ENCODE measurements around the gene NDUFA8.

The NDUFA8 gene

DNA sequence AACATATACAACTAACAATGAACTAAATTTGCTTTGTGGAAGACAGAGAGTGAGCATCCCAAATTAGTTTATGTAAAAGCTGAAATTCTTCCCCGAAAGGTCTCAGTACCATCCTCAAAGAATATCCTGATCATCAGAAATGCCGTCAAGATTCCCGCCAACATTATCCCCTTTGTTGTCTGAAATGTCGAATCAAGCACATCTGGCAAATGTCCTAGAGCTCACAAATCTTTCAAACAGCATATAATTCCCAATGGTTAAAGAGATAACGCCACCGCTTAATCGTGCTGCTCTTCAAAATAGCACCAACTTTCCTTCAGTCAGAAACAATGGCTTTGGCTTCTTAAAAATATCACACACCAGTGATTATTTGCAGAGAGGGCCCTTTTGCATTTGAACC, 23.9 kb upstream of the NDUFA8 start:
- DNase-seq: no peak

DNA sequence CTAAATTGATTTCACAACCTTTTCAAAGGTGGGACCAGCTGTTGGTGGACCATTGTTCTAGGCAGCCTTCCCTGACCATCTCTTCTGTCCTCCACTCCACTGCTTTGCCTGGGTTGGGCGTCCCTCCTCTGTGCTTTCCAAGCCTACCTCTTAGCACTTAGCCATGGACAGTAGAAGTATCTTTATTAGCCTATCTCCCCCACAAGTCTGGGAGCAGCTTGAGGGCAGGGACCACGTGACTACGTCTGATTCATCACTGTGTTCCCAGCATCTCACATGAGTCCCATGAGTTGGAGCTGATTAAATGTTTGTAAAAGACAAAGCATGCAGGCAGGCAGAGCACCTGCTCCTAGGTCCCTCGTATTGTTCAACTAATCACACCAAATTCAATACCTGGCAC, 21.1 kb upstream of the NDUFA8 start:
- DNase-seq: no peak

DNA sequence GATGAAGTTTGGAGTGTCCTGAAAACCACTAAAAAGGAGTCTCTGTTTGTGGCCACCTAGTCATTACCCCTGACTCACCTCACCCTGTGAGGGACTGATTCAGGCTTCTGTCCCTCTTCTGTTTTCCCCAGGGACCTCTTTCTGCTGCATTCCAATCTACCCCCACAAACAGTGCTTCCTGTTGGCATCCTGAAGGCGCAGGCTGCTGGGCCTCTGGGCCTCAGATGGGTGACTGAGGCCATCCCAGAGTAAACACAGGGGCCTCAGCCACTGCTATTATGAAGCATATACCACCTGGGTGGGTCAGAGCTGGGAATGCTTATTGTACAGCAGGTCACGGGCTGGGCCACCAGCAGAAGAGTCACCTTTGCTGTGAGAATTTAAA, 20.1 kb upstream of the NDUFA8 start:
- no peak for DNase-seq

DNA sequence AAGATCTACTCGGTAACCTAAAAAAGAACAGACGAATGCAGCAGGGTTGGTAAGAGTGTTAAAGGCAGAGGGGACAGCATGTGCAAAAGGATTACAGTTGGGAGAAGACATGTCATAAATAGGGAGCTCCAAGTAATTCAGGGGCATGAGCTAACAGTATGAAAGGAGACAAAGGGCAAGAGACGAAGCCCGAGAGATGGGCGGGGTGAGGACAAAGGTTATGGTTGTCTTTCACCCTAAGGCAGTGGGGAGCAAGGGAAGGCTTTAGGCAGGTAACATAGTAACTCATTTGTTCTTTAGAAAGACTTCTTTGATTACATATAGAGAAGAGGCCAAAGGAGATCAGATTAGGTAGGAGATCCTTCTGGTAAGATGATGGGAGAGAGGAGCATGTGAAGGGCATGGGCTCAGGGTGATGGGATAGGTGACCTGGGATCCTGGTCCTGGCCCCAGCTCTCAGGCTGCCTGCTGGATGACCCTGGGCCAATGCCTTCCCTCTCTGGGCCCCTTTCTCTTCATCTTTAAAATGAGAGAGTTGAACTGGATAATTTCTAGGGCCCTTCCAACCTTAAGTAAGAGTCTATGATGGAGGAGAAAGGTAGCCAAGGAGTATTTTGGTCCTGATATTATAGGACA, 19.6 kb upstream of the NDUFA8 start:
- DNase-seq: no peak

DNA sequence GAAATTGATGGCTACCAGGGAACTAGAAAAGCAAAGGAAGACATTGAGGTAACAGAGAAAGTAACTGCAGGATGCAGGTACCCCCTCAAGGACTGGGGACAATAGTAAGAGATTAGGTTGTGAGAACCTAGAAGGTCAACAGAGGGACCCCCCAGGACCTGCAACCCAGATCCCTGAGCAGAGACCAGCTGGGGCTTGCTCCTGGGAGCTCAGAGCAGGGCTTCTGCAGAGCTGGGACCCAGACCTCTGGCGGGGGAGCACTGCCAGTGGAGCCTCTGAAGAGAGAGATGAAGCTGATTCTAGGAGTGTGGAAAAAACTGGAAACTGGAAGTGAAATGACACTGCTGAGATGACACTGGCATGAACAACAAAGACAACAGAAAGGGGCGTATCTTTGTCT, 17.3 kb upstream of the NDUFA8 start:
- no peak for DNase-seq

DNA sequence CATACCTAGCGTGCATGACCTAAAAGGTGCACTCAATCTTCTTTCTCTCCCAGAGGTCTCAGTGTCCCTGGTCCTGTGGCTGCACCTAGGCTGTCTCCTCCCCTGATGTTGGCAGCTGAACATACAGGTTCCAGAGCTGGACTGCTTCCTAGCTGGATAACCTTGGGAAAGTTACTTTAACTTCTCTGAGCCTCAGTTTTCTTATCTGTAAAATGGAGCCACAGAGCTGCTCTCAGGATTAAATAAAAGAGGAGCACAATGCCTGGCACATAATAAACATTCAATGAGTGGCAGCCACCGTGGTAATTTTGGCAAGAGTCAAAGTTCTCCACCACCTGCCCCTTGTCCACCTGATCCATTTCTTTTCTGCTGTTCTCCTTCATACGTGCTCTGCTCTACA, 14.1 kb upstream of the NDUFA8 start:
- DNase-seq: no peak

DNA sequence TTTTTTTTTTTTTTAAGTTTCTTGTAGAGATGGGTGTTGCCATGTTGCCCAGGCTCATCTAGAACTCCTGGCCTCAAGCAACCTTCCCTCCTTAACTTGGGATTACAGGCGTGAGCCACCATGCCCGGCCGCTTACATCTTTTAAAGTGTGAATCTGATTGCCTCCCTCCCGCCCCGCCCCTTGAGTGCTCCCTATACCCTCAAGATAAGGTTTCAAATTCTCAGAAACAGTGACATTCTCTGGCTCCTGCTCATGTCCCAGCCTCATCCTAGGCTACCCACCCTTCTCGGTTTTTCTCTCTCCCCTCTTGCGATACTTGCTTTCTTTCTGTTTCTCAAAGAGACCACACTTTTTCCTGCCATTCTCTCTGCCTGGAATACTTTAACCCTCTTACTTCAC, 12.6 kb upstream of the NDUFA8 start:
- no peak for DNase-seq

DNA sequence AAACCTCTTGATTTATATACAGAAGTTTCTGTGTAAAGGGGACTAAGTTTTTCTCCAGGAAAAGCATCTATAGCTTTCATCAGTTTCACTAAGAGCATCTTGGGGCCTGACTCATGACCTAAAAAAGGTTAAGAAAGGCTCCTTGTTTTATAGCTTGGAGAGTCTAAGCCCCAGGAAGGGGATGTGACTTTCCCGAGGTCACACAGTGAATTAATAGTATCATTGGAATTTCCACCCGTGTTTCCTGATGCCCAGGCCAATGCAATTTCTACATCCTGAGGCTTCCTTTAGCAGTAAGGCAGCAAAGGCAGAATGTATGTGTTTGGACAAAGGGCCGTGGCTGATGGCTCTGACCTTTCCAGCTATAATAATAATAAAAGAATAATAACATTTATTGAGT, 8.8 kb upstream of the NDUFA8 start:
- DNase-seq: no peak

DNA sequence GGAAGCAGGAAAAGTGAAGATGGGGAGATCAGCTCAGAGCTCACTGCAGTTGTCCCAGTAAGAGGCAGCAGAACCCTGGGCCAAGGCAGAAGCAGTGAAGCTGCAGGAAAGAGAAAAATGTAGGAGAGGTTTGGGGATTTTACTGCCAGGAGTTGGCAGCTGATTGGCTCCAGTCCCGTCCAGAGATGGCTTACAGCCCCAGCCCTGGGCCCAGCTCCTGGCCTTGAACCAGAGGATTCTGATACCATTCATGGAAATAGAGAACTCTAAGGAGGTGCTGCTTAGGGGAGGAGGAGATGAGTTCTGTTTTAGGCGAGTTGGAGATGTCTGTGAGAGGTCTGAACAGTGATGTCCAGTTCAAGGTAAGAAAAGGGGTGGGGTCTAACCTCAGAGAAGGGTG, 4.7 kb upstream of the NDUFA8 start:
- no peak for DNase-seq

DNA sequence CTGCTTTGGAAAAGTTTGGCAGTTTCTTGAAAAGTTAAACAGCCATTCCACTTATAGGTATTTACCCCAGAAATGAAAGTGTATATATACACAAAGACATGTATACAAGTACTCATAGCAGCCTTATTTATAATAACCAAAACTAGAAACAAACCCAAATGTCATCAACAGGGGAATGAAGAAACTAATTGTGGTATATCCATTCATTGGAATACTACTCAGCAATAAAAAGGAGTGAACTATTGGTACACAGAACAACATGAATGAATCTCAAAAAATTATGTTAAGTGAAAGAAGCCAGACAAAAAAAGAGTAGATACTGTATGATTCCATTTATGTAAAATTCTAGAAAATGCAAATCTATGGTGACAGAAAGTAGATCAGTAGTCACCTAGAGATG, 2.8 kb upstream of the NDUFA8 start:
- DNase-seq: no peak

DNA sequence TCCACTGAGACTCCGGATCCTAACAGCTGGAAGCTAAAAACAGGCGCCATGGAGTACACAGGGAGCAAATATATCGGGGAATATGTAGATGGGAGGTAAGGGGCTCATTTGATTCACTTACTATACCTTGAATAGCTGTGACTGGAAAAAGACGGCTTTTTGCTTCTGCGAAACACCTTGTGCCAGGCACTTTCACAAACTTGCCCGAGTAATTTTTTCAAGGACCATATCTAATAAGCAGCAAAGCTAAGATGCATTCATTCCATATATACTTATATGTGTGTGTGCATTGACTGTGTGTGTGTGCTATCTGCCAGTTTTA, 307 bp upstream of the NDUFA8 start:
- no peak for DNase-seq

DNA sequence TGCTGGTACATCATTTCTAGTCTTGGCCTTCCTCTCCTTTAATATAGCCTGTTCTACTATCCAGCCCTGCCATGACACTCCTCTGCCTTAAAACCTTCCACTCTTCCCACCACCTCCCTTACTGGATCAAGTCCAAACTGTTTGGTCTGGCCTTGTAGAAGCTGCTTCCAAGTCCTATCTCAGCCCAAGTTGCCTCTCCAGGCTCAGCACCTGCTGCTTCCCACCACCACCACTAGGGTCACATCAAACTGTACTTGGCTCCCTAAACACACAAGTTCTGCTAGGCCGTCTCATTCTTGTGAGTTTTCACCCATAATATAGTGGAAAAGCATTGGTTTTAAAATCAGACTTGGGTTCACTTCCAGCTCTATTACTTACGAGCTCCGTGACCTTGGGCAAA, 1.4 kb downstream of the NDUFA8 start:
- DNase-seq: peak; percentile 42

DNA sequence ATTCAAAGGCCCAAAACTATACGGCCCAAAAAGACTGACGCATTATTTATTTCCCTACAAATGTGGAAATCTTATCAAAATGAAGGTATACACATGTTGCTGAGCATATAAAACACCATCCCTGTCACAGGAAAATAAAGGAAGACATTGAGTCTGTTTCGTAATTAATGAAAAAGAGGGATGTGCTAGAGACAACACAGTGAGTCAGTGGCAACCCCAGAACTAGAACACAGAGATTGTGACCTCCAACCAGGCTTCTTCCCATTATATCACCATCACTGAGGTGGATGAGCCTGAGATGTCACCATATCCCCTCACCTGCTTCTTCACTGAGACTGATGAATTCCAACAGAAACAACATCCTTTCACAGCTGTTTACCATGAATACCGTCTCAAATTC, 3.8 kb downstream of the NDUFA8 start:
- DNase-seq: no peak

DNA sequence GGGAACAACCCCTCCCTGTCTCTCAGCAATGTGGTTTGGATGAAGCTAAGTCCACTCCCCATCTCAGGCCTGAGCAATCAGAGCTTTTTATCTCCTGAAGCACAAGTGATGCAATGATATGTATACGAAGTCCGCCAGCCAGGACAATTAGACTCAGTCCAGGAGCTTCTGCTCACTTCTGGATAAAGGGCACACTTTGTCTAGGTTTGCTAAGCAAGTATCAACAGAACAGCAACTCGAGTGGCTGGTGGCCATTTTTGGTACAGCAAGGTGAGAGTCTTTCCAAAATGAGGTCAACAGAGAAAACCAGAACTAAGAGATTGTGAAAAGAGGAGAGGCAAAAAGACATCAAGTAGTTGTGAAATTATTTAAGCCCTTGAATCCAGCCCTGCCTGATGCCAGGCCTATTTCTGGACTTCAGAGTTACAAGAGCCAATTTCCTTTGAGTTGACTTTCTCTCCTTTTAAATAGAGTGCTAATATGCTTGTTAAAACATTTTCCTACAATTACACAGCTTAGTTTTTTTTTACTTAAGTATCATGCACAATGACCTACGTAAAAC, 8.2 kb downstream of the NDUFA8 start:
- DNase-seq: no peak

DNA sequence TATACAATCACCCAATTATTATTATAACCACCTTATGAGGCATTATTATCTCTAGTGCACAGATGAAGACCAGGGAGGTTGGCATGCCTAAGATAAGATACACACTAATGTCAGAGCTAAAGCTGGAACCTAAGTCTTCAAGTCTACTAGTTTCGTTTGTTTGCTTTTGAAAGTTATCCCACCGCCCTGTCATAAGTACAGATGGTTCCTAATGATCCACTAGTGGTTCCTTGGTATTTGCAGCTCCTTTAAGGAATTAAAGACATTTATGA, 14.1 kb downstream of the NDUFA8 start:
- no peak for DNase-seq

DNA sequence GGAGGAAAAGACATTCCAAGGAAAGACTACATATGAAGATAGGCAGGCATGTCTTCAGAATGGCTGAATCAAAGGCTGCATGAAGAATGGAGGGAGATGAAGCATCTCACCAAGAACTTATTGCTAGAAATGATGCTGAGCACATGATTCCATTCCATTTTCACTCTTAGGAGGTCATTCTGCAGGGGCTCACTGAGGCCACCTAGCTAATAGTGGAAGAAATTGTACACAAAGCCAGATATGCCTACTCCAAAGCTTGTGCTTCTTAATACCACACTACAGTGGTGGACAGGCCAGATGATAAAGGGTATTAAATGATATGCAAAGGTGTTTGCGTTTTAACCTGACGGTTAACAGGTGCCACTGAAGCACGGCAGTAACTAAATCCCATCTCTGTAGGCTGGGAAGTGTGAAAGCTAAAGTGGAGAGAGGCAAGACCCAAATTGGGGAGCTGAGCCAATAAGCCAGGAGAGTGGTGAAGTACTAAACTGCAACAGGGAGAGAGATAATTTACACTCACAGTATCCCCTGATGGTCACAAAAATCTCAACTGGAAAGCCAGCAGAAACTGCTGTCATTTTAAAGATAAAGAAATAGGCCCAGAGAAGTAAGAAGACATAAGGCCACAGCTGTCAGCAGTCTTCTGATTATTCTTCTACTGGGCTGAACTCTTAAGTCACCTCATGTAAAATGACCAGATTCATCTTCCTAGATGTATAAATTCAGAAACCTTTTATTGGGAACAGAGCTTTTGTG, 14.6 kb downstream of the NDUFA8 start:
- DNase-seq: no peak

DNA sequence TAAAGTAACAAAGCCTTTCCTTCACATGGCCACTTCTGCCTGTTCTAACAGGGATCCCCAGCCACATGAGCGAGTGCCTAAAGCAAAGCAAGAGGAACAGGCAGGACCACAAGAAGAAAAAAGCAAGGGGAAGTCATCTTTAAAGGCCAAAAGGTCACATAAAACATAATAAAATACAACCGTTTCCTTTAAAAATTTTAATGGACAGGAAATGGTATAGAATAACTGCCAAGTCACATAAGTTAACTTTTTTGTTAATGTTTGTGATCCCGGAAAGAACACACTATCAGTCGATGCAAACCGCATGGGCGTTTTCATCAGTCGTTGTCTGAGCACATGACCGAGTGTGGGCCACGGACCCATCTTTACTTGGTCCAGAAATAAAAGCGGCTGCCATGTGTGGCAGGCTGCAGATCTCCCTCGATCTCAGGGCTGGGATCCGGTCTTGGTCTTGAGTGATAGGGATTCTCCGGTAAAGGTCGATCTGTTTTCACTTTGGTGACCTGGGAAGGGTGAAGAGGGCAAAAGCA, 15.6 kb downstream of the NDUFA8 start:
- DNase-seq: no peak

DNA sequence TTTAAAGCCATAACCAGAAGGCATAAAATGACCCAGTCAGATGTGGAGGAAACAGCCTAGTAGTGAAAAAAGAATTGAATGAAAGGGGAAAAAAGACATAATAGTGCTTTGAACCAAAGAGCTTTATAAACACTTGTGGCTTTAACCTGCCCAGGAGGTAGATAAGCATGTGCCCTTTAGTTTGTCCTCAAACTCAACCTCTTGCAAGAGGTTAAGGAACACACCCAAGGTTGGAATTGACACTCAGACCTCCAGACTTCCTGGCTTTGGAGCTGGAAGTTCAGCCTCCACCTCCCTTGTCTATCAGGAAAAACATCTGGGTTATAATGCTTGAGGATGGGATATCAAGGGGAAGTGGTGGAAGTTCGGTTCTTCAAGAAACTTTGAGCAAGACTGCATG, 16.3 kb downstream of the NDUFA8 start:
- no peak for DNase-seq

DNA sequence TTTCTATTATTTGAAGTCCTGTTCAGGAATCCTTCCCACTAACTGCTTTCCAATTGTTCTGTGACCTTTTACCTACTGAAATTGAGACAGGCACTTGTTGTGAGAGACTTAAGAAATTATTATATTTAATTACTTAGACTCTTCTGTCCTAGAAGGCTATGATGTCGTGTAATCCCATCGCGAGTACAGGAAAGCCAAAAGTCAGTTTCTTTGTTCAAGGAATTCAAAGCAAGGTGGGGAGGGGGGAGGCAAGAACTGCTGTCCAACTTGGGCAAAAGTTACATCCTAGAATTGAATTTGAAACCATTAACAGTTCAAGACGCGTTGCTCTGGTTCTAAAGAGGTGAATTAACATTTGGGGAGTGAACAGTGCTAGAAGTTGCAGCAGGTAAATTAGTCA, 17.9 kb downstream of the NDUFA8 start:
- DNase-seq: no peak

DNA sequence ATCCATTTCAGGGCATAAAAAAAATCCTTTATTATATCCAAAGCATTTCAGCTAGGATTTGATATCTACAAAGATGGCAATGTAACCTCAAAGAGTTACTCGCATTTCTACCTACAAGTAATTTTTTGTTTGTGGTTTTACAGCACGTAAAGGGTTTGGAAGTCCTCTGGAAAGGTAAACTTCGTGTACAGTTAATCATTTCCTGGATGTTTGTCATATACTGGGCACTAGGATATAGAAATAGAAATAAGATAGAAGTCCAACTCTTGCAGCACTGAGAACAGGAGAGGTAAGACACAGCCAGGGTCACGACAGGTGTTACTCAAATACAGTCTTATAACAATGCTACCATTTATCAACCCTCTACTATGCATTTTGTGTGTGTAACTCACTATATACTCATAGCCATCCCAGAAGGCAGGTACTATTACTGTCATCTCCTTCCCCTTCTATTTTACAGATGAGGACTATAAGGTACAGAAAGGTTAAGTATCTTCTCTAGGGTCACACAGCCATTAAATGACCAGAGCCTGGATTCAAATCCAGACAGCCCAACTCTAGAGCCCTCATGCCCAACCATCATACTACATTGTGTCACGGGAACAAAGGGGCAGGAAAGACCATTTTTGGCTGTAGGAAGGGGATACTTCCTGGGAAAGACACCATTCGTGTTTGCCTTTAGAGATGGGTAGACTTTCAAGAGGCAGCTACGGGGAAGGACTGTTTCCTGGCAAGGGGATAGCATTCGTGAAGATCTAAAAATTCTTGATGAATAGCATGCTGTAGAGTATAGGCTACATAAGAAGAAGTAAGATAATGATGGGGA, 19.0 kb downstream of the NDUFA8 start:
- DNase-seq: no peak

DNA sequence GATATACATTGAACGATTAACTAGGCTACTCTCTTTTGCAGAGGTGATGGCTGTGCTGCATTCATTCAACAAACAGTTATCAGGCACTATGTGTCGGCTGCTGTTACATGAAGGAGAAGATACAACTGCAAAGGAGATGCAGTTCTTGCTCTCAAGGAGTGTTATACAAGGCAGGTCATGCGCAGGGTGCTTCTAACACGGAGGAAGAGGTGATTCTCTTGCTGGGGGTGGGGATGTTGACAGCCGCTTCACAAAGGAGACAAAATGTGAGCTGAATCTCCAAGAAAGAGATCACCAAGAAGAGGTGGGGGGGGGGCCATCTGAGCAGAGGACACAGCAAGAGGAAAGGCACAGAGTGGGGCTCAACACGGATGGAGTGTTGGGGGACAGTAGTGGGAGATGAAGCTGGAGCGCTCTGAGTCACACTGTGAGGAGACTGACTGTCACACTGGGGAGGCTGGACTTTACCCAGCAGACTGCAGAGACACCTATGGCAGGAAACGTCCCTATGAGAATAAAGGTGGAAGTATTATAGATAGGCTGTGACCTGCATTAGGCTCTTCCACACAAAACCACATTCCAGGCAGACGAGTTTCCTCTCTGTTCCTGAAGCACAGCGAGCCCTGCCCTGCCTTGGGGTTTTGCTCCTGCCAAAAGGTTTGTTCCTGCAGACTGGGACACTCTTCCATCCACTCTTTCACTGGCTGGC, 20.9 kb downstream of the NDUFA8 start:
- DNase-seq: no peak

DNA sequence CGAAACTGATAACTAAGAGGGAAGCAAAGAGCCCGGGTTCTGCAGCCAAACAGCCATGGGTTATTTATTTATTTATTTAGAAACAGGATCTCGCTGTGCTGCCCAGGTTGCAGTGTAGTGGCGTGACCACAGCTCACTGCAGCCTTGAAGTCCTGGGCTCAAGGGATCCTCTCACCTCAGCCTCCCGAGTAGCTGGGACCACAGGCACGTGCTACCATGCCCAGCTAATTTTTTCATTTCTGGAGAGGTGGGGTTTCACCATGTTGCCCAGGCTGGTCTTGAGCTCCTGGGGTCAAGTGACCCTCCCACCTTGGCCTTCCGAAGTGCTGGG, 24.1 kb downstream of the NDUFA8 start:
- no peak for DNase-seq

DNA sequence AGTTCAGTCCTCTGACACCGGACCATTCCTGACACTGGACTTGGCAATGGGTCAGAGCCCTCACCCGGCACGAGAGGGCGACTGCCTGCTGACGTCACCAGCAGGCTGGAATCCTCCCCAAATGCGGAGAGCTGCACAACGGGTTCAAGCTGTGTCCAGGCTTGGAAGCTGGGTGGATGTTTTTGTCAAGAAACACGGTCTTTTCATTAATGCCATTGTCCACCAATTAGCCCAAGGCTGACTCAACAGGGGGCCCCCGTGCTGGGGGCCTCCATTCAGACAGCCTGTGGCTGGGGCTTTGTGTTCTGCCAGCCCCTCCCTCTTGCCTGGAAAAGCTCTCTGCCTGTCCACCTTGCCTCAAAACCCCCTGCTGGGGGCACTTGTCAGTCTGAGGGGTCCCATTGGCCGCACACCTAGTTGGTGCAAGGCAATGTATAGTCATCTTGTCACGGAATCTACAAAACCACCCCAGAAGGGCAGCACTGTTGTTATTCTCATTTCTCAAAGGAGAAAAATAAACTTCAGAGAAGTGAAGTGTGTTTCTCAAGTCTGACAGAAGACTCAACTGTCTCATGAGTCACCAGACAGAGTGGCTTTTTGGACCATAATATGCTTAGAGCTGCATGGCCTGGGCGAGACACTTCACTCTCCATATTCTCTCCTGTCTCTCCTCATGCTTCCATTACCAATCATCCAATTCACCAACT, 24.6 kb downstream of the NDUFA8 start:
- DNase-seq: no peak
